GM18907 (cell line): ENCODE data around the gene CSRNP3.
"Not testable (repeated sequence)": the region's sequence is repeated elsewhere in the genome, so short reads cannot be mapped to it uniquely, and the experiment has no call there.

Experiments
- ATAC-seq: cut with Tn5 transposase; IDR thresholded peaks from one replicate; pipeline ENCODE4 v1.9.1; 2021; ENCODE audit warnings: mild to moderate bottlenecking, moderate library complexity; ENCODE audit not compliant: unreplicated experiment

The CSRNP3 gene

GRCh38 chr2:165630236-165630635 is 160.7 kb downstream of the CSRNP3 start:
- no peak for ATAC-seq

- ATAC-seq: no peak
These were observed 161.6 kb downstream of the CSRNP3 start for GRCh38 chr2:165631089-165631488.

- ATAC-seq: no peak
These were observed 163.1 kb downstream of the CSRNP3 start for GRCh38 chr2:165632594-165632993.

GRCh38 chr2:165633431-165633830 is 163.9 kb downstream of the CSRNP3 start:
- ATAC-seq: no peak

GRCh38 chr2:165634282-165634681 is 164.8 kb downstream of the CSRNP3 start:
- no peak for ATAC-seq

- no peak for ATAC-seq
These were observed 165.4 kb downstream of the CSRNP3 start for GRCh38 chr2:165634855-165635254.

GRCh38 chr2:165635532-165635931 is 166.0 kb downstream of the CSRNP3 start:
- ATAC-seq: no peak

- no peak for ATAC-seq
These were observed 167.5 kb downstream of the CSRNP3 start for GRCh38 chr2:165636959-165637358.

- no peak for ATAC-seq
These were observed 167.9 kb downstream of the CSRNP3 start for GRCh38 chr2:165637396-165637795.

- no peak for ATAC-seq
These were observed 170.0 kb downstream of the CSRNP3 start for GRCh38 chr2:165639504-165639903.

GRCh38 chr2:165640247-165640929 is 170.9 kb downstream of the CSRNP3 start:
- ATAC-seq: no peak

- ATAC-seq: no peak
These were observed 176.7 kb downstream of the CSRNP3 start for GRCh38 chr2:165645930-165646831.

GRCh38 chr2:165647409-165647808 is 177.9 kb downstream of the CSRNP3 start:
- no peak for ATAC-seq

GRCh38 chr2:165648801-165649200 is 179.3 kb downstream of the CSRNP3 start:
- no peak for ATAC-seq

GRCh38 chr2:165651233-165651632 is 181.7 kb downstream of the CSRNP3 start:
- ATAC-seq: no peak

- no peak for ATAC-seq
These were observed 186.2 kb downstream of the CSRNP3 start for GRCh38 chr2:165655661-165656060.

- ATAC-seq: peak; percentile 91
These were observed 190.9 kb downstream of the CSRNP3 start for GRCh38 chr2:165660361-165660760.

GRCh38 chr2:165662720-165663119 is 193.2 kb downstream of the CSRNP3 start:
- ATAC-seq: no peak

- no peak for ATAC-seq
These were observed 196.1 kb downstream of the CSRNP3 start for GRCh38 chr2:165665614-165666013.

- not testable (repeated sequence) for ATAC-seq
These were observed 196.6 kb downstream of the CSRNP3 start for GRCh38 chr2:165666073-165666472.

GRCh38 chr2:165666605-165667004 is 197.1 kb downstream of the CSRNP3 start:
- ATAC-seq: no peak

GRCh38 chr2:165667375-165667774 is 197.9 kb downstream of the CSRNP3 start:
- ATAC-seq: no peak
